OCI-LY7 (cell line): ENCODE data around the gene CD86.

Source experiments
- CTCF ChIP-seq: fragments of 200-600 bp; sonication (generic); conservative IDR thresholded peaks from 2 replicates; pipeline ENCODE4 v1.5.1; 2014; ENCODE audit warnings: mild to moderate bottlenecking, antibody characterized with exemption, low read length, moderate library complexity, mixed read lengths
- EZH2phosphoT487 ChIP-seq: fragments of 200-600 bp; sonication (generic); IDR thresholded peaks from 2 replicates; pipeline ENCODE4 v1.6.1; 2018; ENCODE audit warnings: low read depth, borderline replicate concordance, mild to moderate bottlenecking, mixed run types, antibody characterized with exemption, low read length, moderate library complexity, mixed read lengths

- TF ChIP-seq CTCF (no peak), EZH2phosphoT487 (no peak)
Measured at GRCh38 chr3:122055215-122055614, at the start of gene CD86.
